ENCODE data around the gene BBX. TPM values are rescaled to one million over a fixed set of nuclear protein-coding genes. Genes with fewer than 3 reads are reported as not detected.

BBX gene
- total RNA-seq, 1 donor from 2014 or later = 54.1 TPM

- peaks cover 4% of the 10 kb centered on the region for H3K9me3 Mint-ChIP-seq (ENCODE audit: low read depth)
- DNase-seq (ENCODE audit: low spot score, unreplicated experiment) = no peak
- H3K4me1 Mint-ChIP-seq (ENCODE audit: low read depth) = peaks cover 39% of the 10 kb centered on the region
- H3K4me3 Mint-ChIP-seq (ENCODE audit: low read depth) = no peak overlapping the region
- H3K27ac Mint-ChIP-seq = no peak overlapping the region
- no peaks in the 10 kb centered on the region for H3K36me3 Mint-ChIP-seq (ENCODE audit: insufficient read depth)
- no peaks in the 10 kb centered on the region for H3K27me3 Mint-ChIP-seq
- TF ChIP-seq, protein P1, sequence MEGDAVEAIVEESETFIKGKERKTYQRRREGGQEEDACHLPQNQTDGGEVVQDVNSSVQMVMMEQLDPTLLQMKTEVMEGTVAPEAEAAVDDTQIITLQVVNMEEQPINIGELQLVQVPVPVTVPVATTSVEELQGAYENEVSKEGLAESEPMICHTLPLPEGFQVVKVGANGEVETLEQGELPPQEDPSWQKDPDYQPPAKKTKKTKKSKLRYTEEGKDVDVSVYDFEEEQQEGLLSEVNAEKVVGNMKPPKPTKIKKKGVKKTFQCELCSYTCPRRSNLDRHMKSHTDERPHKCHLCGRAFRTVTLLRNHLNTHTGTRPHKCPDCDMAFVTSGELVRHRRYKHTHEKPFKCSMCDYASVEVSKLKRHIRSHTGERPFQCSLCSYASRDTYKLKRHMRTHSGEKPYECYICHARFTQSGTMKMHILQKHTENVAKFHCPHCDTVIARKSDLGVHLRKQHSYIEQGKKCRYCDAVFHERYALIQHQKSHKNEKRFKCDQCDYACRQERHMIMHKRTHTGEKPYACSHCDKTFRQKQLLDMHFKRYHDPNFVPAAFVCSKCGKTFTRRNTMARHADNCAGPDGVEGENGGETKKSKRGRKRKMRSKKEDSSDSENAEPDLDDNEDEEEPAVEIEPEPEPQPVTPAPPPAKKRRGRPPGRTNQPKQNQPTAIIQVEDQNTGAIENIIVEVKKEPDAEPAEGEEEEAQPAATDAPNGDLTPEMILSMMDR (IDR thresholded peaks at IDR 0.05; ENCODE audit: unreplicated experiment) = peak; percentile 32
Measured at GRCh38 chr3:107822308-107822707, 299.5 kb downstream of the BBX start.

DNA sequence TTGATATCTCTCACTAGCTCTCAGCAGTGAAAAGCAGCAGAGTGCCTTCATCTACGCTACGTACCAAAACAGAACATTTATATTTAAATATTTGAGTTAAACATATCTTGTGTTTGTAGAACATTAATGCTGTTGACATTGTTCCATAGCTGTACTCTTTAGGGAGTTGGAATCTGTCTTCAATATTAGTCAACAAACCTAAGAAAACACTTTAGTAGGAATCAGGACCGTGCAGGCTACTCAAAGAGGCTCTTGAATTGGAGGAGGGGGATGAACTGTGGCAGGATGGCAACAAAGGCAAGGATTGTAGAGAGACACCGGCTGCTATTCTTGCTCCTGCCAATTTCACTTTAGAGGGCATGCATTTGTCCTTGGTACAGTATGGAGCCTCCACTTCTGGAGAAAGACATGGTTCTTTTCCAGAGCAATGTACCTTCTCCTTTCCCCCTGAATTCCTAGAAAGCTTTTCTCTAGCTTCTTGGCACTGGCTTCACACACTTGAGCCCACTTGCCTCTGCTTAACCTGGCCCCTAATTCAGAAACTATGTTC is 302.1 kb downstream of the BBX start:
- Mint-ChIP-seq H3K4me1 (ENCODE audit: low read depth) (peaks cover 34% of the 10 kb centered on the region), H3K27me3 (no peaks in the 10 kb centered on the region), H3K36me3 (ENCODE audit: insufficient read depth) (no peaks in the 10 kb centered on the region), H3K27ac (peak overlapping the region; percentile 10), H3K9me3 (ENCODE audit: low read depth) (peaks cover 4% of the 10 kb centered on the region), H3K4me3 (ENCODE audit: low read depth) (no peak overlapping the region)
- TF ChIP-seq, protein P1 (IDR thresholded peaks at IDR 0.05; ENCODE audit: unreplicated experiment) = no peak
- DNase-seq (ENCODE audit: low spot score, unreplicated experiment) = no peak

DNA sequence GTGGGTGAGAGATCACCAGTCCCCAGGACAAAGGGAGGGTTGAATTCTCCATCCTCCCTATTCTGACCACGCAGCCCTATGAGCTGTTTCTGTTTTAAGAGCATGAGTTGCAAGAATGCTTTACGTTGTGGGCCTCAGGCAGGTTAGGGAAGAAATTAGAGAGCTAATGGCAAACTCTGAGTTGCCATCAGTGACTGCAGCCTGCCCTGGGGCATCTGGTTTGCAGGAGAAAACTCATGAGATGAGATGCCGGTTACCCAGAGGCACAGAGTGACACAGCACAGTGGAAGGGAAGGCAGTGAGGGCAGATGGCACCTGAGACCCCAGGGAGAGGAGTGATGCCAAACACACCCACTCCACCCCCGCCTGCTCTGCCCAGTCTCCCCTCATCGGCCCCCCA is 302.8 kb downstream of the BBX start:
- Mint-ChIP-seq H3K4me3 (ENCODE audit: low read depth) (no peak overlapping the region), H3K27me3 (no peaks in the 10 kb centered on the region), H3K36me3 (ENCODE audit: insufficient read depth) (no peaks in the 10 kb centered on the region), H3K9me3 (ENCODE audit: low read depth) (peaks cover 4% of the 10 kb centered on the region), H3K27ac (peak overlapping the region; percentile 10), H3K4me1 (ENCODE audit: low read depth) (peaks cover 34% of the 10 kb centered on the region)
- TF ChIP-seq, protein P1 (IDR thresholded peaks at IDR 0.05; ENCODE audit: unreplicated experiment) = no peak
- DNase-seq (ENCODE audit: low spot score, unreplicated experiment) = no peak

DNA sequence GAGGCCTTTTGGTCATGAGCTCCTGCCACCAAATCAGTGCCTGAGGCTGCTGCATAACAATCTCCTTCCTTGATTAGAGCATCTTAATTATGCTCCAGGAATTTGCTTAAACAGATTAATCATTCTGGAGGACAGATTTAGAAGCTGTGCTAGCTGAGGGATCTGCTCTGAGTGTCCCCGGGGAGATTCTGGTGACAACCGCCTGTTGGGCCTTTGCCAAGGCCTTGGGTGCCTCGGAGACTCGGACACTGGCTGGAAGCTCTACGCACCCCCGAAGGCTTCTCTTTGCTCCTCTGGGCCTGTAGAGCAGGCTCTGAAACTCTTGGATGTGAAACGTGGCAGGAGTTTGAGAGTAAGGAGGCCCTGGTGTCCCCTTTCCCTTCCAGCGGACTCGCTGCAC is 304.0 kb downstream of the BBX start:
- TF ChIP-seq, protein P1 (IDR thresholded peaks at IDR 0.05; ENCODE audit: unreplicated experiment) = no peak
- no peaks in the 10 kb centered on the region for H3K27me3 Mint-ChIP-seq
- no peak overlapping the region for H3K27ac Mint-ChIP-seq
- H3K4me1 Mint-ChIP-seq (ENCODE audit: low read depth) = peaks cover 28% of the 10 kb centered on the region
- no peak overlapping the region for H3K4me3 Mint-ChIP-seq (ENCODE audit: low read depth)
- peaks cover 4% of the 10 kb centered on the region for H3K9me3 Mint-ChIP-seq (ENCODE audit: low read depth)
- no peak for DNase-seq (ENCODE audit: low spot score, unreplicated experiment)
- no peaks in the 10 kb centered on the region for H3K36me3 Mint-ChIP-seq (ENCODE audit: insufficient read depth)

DNA sequence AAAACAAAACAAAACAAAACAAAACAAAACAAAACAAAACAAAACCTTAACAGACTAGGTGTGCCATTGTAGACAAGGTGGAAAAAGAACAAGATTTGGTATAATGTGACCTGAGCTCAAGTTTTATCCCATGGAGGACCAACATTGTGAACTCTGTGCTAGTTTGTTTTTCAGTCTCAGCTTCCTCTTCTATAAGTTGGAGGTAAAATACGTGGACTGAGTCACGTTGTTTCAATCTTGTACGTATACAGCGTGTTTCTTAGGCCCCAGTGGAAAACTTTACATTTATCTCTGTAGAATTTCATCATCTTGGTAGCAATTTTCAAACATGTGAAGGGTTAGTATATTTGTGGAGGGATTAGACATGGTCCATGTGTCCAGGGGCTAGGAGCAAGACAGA is 306.4 kb downstream of the BBX start:
- H3K9me3 Mint-ChIP-seq (ENCODE audit: low read depth) = no peaks in the 10 kb centered on the region
- DNase-seq (ENCODE audit: low spot score, unreplicated experiment) = no peak
- H3K36me3 Mint-ChIP-seq (ENCODE audit: insufficient read depth) = no peaks in the 10 kb centered on the region
- no peaks in the 10 kb centered on the region for H3K27me3 Mint-ChIP-seq
- H3K27ac Mint-ChIP-seq = no peak overlapping the region
- TF ChIP-seq, protein P1 (IDR thresholded peaks at IDR 0.05; ENCODE audit: unreplicated experiment) = no peak
- no peak overlapping the region for H3K4me3 Mint-ChIP-seq (ENCODE audit: low read depth)
- peaks cover 14% of the 10 kb centered on the region for H3K4me1 Mint-ChIP-seq (ENCODE audit: low read depth)
